ENCODE measurements around the gene NHERF1. TPM values are rescaled to one million over a fixed set of nuclear protein-coding genes. Genes with fewer than 3 reads are reported as not detected.

The NHERF1 gene
- total and polyA plus RNA-seq, 2 donors (not counting 1 experiment from before 2014, with no cell fraction given) = 56.2 to 81.8 TPM

- H3K9me3 Mint-ChIP-seq (ENCODE audit: insufficient read depth) = no peaks in the 10 kb centered on the region
- peak overlapping the region; percentile 99 for H3K4me2 ChIP-seq (replicated peaks; ENCODE audit: low read depth, low read length, poor library complexity, severe bottlenecking)
- H4K20me1 ChIP-seq (ENCODE audit: control insufficient read depth, insufficient read depth, low read length, poor library complexity, severe bottlenecking) = peaks cover 46% of the 10 kb centered on the region
- intact Hi-C loops (cut with micrococcal nuclease) = loop anchor here (1.0 kb wide), 4 partner anchors 10 to 125 kb away; partner anchors contain the start of gene NAT9
- ATAC-seq (ENCODE audit: low read depth) = no peak
- WGBS (ENCODE audit: insufficient coverage) = 0% methylated on average over 34 of the region's 34 CpGs
- H3K4me1 ChIP-seq (ENCODE audit: control insufficient read depth in 2 of 2, insufficient read depth in 2 of 2, low read length in 2 of 2) = peaks cover 49 to 61% of the 10 kb centered on the region in 2 donors
- peaks cover 0 to 4% of the 10 kb centered on the region in 2 experiments for H3K36me3 ChIP-seq (replicated peaks in 1 of 2; ENCODE audit: control extremely low read depth in 1 of 2, control insufficient read depth in 1 of 2, extremely low read depth in 1 of 2, insufficient read depth in 2 of 2, low read length in 1 of 2)
- no peak overlapping the region for H3K27ac Mint-ChIP-seq
- H3K27ac ChIP-seq (ENCODE audit: low read length in 2 of 2) = peak overlapping the region; percentile 45 to 74
- ChIA-PET POLR2A (interaction anchor here (0.6 to 3.7 kb wide), 2 partner anchors 9 to 11 kb away, joined by 6 to 43 read pairs; partner anchors contain the start of gene RAB37), CTCF (interaction anchor here (1.0 to 7.7 kb wide), 4 partner anchors 11 to 91 kb away, joined by 3 to 65 read pairs (median 54); partner anchors contain the start of gene RAB37)
- no peaks in the 10 kb centered on the region for H3K9me3 ChIP-seq (ENCODE audit: control extremely low read depth in 1 of 3, control insufficient read depth in 2 of 3, insufficient read depth in 1 of 3, low read length in 2 of 3)
- TF ChIP-seq EZH2 (IDR thresholded peaks at IDR 0.05; ENCODE audit: borderline replicate concordance, insufficient read depth, low read depth, low read length, poor library complexity, severe bottlenecking) = no peak
- TF ChIP-seq CTCF (IDR thresholded peaks at IDR 0.05) = no peak
- DNase-seq = no peak
- peaks cover 63% of the 10 kb centered on the region for H3K79me2 ChIP-seq (ENCODE audit: control insufficient read depth, insufficient read depth, low read length)
- H3K4me3 ChIP-seq (ENCODE audit: control extremely low read depth in 1 of 5, extremely low read depth in 1 of 5, insufficient read depth in 1 of 5, low read depth in 2 of 5, low read length in 4 of 5) = peak overlapping the region in 4 of 5 experiments; percentile 44 to 99 (median 84)
- H2AFZ ChIP-seq (ENCODE audit: insufficient read depth, low read depth, low read length, poor library complexity, severe bottlenecking) = peak overlapping the region; percentile 78
- H3K9ac ChIP-seq (ENCODE audit: low read length) = peak overlapping the region; percentile 98
- no peaks in the 10 kb centered on the region for H3K27me3 Mint-ChIP-seq
- H3K4me1 Mint-ChIP-seq = peaks cover 59% of the 10 kb centered on the region
- H3K27me3 ChIP-seq (replicated peaks in 1 of 4; ENCODE audit: control extremely low read depth in 1 of 4, control insufficient read depth in 3 of 4, insufficient read depth in 4 of 4, low read length in 3 of 4) = no peaks in the 10 kb centered on the region
- peak overlapping the region; percentile 75 for H3K4me3 Mint-ChIP-seq
Measured at GRCh38 chr17:74748279-74748528, 224 bp upstream of the NHERF1 start.

DNA sequence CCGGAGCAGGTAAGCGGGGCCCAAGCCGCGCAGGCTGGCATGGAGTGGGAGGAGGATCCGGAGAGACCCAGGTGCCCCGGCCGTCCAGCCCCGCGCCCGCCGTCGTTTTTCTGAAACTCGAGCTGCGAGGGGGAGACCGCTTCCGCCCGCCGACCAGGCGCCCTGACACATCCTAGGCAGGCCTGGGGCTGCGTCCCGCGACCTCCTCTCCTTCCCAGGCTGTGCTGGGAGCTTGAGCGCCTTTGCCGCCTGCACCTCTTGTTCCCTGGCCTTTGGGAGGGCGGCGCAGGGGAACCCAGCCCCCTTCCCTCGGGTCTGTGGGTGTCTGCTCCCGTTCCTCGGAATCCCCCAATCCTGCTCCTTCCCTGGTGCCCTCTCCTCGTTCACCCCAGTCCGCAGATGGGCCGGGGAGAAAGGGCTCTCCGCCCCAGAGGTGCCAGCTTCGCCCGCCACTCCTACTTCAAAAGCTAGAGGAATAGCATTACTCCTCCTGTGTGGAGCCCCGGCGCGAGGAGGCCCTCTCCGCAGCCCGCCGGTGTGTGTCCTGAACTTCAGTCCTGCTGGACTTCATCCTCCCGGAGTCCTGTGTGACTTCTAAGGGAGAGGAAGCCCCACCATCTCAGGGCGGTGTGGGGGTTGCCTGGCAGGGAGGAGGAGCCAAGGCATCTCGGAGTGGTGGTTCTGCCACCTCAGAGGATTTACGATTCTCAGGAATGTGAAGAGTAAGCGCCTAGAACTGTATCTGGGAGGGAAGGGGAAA is 1.0 kb downstream of the NHERF1 start:
- H3K4me3 Mint-ChIP-seq = peak overlapping the region; percentile 91
- Histone ChIP-seq H3K4me2 (replicated peaks; ENCODE audit: low read depth, low read length, poor library complexity, severe bottlenecking) (peak overlapping the region; percentile 99), H3K27ac (ENCODE audit: low read length in 2 of 2) (peak overlapping the region in 1 of 2 donors; percentile 80), H3K4me1 (ENCODE audit: control insufficient read depth in 2 of 2, insufficient read depth in 2 of 2, low read length in 2 of 2) (peaks cover 42 to 55% of the 10 kb centered on the region in 2 donors), H4K20me1 (ENCODE audit: control insufficient read depth, insufficient read depth, low read length, poor library complexity, severe bottlenecking) (peaks cover 54% of the 10 kb centered on the region), H3K79me2 (ENCODE audit: control insufficient read depth, insufficient read depth, low read length) (peaks cover 68% of the 10 kb centered on the region), H3K9me3 (ENCODE audit: control extremely low read depth in 1 of 3, control insufficient read depth in 2 of 3, insufficient read depth in 1 of 3, low read length in 2 of 3) (no peaks in the 10 kb centered on the region), H3K4me3 (ENCODE audit: control extremely low read depth in 1 of 5, extremely low read depth in 1 of 5, insufficient read depth in 1 of 5, low read depth in 2 of 5, low read length in 4 of 5) (peak overlapping the region; percentile 51 to 99 (median 90)), H3K27me3 (replicated peaks in 1 of 4; ENCODE audit: control extremely low read depth in 1 of 4, control insufficient read depth in 3 of 4, insufficient read depth in 4 of 4, low read length in 3 of 4) (no peaks in the 10 kb centered on the region), H3K36me3 (replicated peaks in 1 of 2; ENCODE audit: control extremely low read depth in 1 of 2, control insufficient read depth in 1 of 2, extremely low read depth in 1 of 2, insufficient read depth in 2 of 2, low read length in 1 of 2) (peaks cover 0 to 4% of the 10 kb centered on the region in 2 experiments), H2AFZ (ENCODE audit: insufficient read depth, low read depth, low read length, poor library complexity, severe bottlenecking) (peak overlapping the region; percentile 78), H3K9ac (ENCODE audit: low read length) (peak overlapping the region; percentile 98)
- DNase-seq (no peak), ATAC-seq (ENCODE audit: low read depth) (peak; percentile 0)
- no peak for TF ChIP-seq CTCF (IDR thresholded peaks at IDR 0.05)
- no peak for TF ChIP-seq EZH2 (IDR thresholded peaks at IDR 0.05; ENCODE audit: borderline replicate concordance, insufficient read depth, low read depth, low read length, poor library complexity, severe bottlenecking)
- ChIA-PET POLR2A (interaction anchor here (0.5 to 2.6 kb wide), 6 partner anchors 9 to 285 kb away, joined by 3 to 27 read pairs (median 8); partner anchors contain the start of genes FDXR, NAT9 and RAB37), CTCF (interaction anchor here (0.7 to 7.7 kb wide), 16 partner anchors 8 to 116 kb away, joined by 3 to 57 read pairs (median 6); partner anchors contain the start of gene RAB37)
- H3K27me3 Mint-ChIP-seq = no peaks in the 10 kb centered on the region
- no peaks in the 10 kb centered on the region for H3K9me3 Mint-ChIP-seq (ENCODE audit: insufficient read depth)
- 1% methylated on average over 42 of the region's 46 CpGs for WGBS (ENCODE audit: insufficient coverage)
- peak overlapping the region; percentile 60 for H3K27ac Mint-ChIP-seq
- intact Hi-C loops (cut with micrococcal nuclease) = no loop called here
- peaks cover 58% of the 10 kb centered on the region for H3K4me1 Mint-ChIP-seq
